ENCODE data around the gene PDZD2. TPM values are rescaled to one million over a fixed set of nuclear protein-coding genes. Genes with fewer than 3 reads are reported as not detected.

PDZD2 gene
- total RNA-seq, 2 experiments from 2014 or later, result not detected

GRCh38 chr5:31939151-31939550, 300.2 kb downstream of the PDZD2 start:
- H3K4me1 Mint-ChIP-seq (ENCODE audit: low read depth), result no peaks in the 10 kb centered on the region
- ATAC-seq (no peak), DNase-seq (no peak)
- H3K36me3 Mint-ChIP-seq (ENCODE audit: low read depth), result no peaks in the 10 kb centered on the region
- ChIA-PET POLR2A (no interaction called here), CTCF (no interaction called here)
- no peak overlapping the region for H3K27ac Mint-ChIP-seq
- H3K27me3 Mint-ChIP-seq (ENCODE audit: low read depth), result no peaks in the 10 kb centered on the region
- H3K4me3 Mint-ChIP-seq, result no peak overlapping the region
- no peaks in the 10 kb centered on the region for H3K9me3 Mint-ChIP-seq (ENCODE audit: insufficient read depth)

GRCh38 chr5:31941151-31941755, 302.3 kb downstream of the PDZD2 start:
- no peak for DNase-seq
- no peaks in the 10 kb centered on the region for H3K9me3 Mint-ChIP-seq (ENCODE audit: insufficient read depth)
- no peaks in the 10 kb centered on the region for H3K4me1 Mint-ChIP-seq (ENCODE audit: low read depth)
- ChIA-PET POLR2A (no interaction called here), CTCF (no interaction called here)
- no peak overlapping the region for H3K4me3 Mint-ChIP-seq
- H3K27ac Mint-ChIP-seq, result no peak overlapping the region
- no peak for ATAC-seq
- H3K36me3 Mint-ChIP-seq (ENCODE audit: low read depth), result no peaks in the 10 kb centered on the region
- no peaks in the 10 kb centered on the region for H3K27me3 Mint-ChIP-seq (ENCODE audit: low read depth)

GRCh38 chr5:31942546-31942945, 303.6 kb downstream of the PDZD2 start:
- Mint-ChIP-seq H3K4me3 (no peak overlapping the region), H3K36me3 (ENCODE audit: low read depth) (no peaks in the 10 kb centered on the region), H3K27ac (no peak overlapping the region), H3K4me1 (ENCODE audit: low read depth) (no peaks in the 10 kb centered on the region), H3K27me3 (ENCODE audit: low read depth) (no peaks in the 10 kb centered on the region), H3K9me3 (ENCODE audit: insufficient read depth) (no peaks in the 10 kb centered on the region)
- no peak for ATAC-seq
- DNase-seq, result no peak
- POLR2A ChIA-PET, result no interaction called here
- CTCF ChIA-PET, result no interaction called here

GRCh38 chr5:31944684-31945445, 305.9 kb downstream of the PDZD2 start:
- no peak for DNase-seq
- H3K4me1 Mint-ChIP-seq (ENCODE audit: low read depth), result no peaks in the 10 kb centered on the region
- H3K27ac Mint-ChIP-seq, result no peak overlapping the region
- no peak overlapping the region for H3K4me3 Mint-ChIP-seq
- ChIA-PET CTCF (no interaction called here), POLR2A (no interaction called here)
- no peak for ATAC-seq
- H3K9me3 Mint-ChIP-seq (ENCODE audit: insufficient read depth), result no peaks in the 10 kb centered on the region
- no peaks in the 10 kb centered on the region for H3K36me3 Mint-ChIP-seq (ENCODE audit: low read depth)
- no peaks in the 10 kb centered on the region for H3K27me3 Mint-ChIP-seq (ENCODE audit: low read depth)

GRCh38 chr5:31948006-31948405, 309.1 kb downstream of the PDZD2 start:
- H3K27me3 Mint-ChIP-seq (ENCODE audit: low read depth), result no peaks in the 10 kb centered on the region
- ATAC-seq (no peak), DNase-seq (no peak)
- POLR2A ChIA-PET, result no interaction called here
- CTCF ChIA-PET, result no interaction called here
- no peak overlapping the region for H3K4me3 Mint-ChIP-seq
- H3K36me3 Mint-ChIP-seq (ENCODE audit: low read depth), result no peaks in the 10 kb centered on the region
- H3K27ac Mint-ChIP-seq, result no peak overlapping the region
- H3K4me1 Mint-ChIP-seq (ENCODE audit: low read depth), result no peaks in the 10 kb centered on the region
- H3K9me3 Mint-ChIP-seq (ENCODE audit: insufficient read depth), result no peaks in the 10 kb centered on the region

GRCh38 chr5:31952067-31952466, 313.1 kb downstream of the PDZD2 start:
- Mint-ChIP-seq H3K27me3 (ENCODE audit: low read depth) (no peaks in the 10 kb centered on the region), H3K9me3 (ENCODE audit: insufficient read depth) (peaks cover 5% of the 10 kb centered on the region), H3K4me3 (no peak overlapping the region), H3K27ac (no peak overlapping the region), H3K4me1 (ENCODE audit: low read depth) (no peaks in the 10 kb centered on the region), H3K36me3 (ENCODE audit: low read depth) (no peaks in the 10 kb centered on the region)
- ChIA-PET CTCF (no interaction called here), POLR2A (no interaction called here)
- DNase-seq (no peak), ATAC-seq (no peak)

GRCh38 chr5:31954091-31954490, 315.2 kb downstream of the PDZD2 start:
- no peaks in the 10 kb centered on the region for H3K4me1 Mint-ChIP-seq (ENCODE audit: low read depth)
- H3K36me3 Mint-ChIP-seq (ENCODE audit: low read depth), result no peaks in the 10 kb centered on the region
- ChIA-PET POLR2A (no interaction called here), CTCF (no interaction called here)
- DNase-seq, result no peak
- no peaks in the 10 kb centered on the region for H3K27me3 Mint-ChIP-seq (ENCODE audit: low read depth)
- H3K4me3 Mint-ChIP-seq, result no peak overlapping the region
- peaks cover 5% of the 10 kb centered on the region for H3K9me3 Mint-ChIP-seq (ENCODE audit: insufficient read depth)
- no peak for ATAC-seq
- H3K27ac Mint-ChIP-seq, result no peak overlapping the region

- no peak overlapping the region for H3K27ac Mint-ChIP-seq
- ATAC-seq, result no peak
- H3K4me1 Mint-ChIP-seq (ENCODE audit: low read depth), result no peaks in the 10 kb centered on the region
- H3K36me3 Mint-ChIP-seq (ENCODE audit: low read depth), result no peaks in the 10 kb centered on the region
- POLR2A ChIA-PET, result no interaction called here
- H3K27me3 Mint-ChIP-seq (ENCODE audit: low read depth), result no peaks in the 10 kb centered on the region
- H3K9me3 Mint-ChIP-seq (ENCODE audit: insufficient read depth), result peaks cover 5% of the 10 kb centered on the region
- DNase-seq, result no peak
- CTCF ChIA-PET, result no interaction called here
- no peak overlapping the region for H3K4me3 Mint-ChIP-seq
These were observed 318.2 kb downstream of the PDZD2 start for GRCh38 chr5:31957151-31957550.

GRCh38 chr5:31962351-31962751, 323.4 kb downstream of the PDZD2 start:
- CTCF ChIA-PET, result no interaction called here
- POLR2A ChIA-PET, result no interaction called here
- Mint-ChIP-seq H3K4me3 (no peak overlapping the region), H3K27me3 (ENCODE audit: low read depth) (no peaks in the 10 kb centered on the region), H3K4me1 (ENCODE audit: low read depth) (no peaks in the 10 kb centered on the region), H3K36me3 (ENCODE audit: low read depth) (no peaks in the 10 kb centered on the region), H3K27ac (no peak overlapping the region), H3K9me3 (ENCODE audit: insufficient read depth) (no peaks in the 10 kb centered on the region)
- no peak for DNase-seq
- no peak for ATAC-seq

GRCh38 chr5:31962871-31963307, 324.0 kb downstream of the PDZD2 start:
- no peaks in the 10 kb centered on the region for H3K27me3 Mint-ChIP-seq (ENCODE audit: low read depth)
- H3K4me1 Mint-ChIP-seq (ENCODE audit: low read depth), result no peaks in the 10 kb centered on the region
- ChIA-PET CTCF (no interaction called here), POLR2A (no interaction called here)
- H3K27ac Mint-ChIP-seq, result no peak overlapping the region
- no peaks in the 10 kb centered on the region for H3K9me3 Mint-ChIP-seq (ENCODE audit: insufficient read depth)
- no peak for ATAC-seq
- H3K36me3 Mint-ChIP-seq (ENCODE audit: low read depth), result no peaks in the 10 kb centered on the region
- DNase-seq, result no peak
- H3K4me3 Mint-ChIP-seq, result no peak overlapping the region

- Mint-ChIP-seq H3K9me3 (ENCODE audit: insufficient read depth) (no peaks in the 10 kb centered on the region), H3K4me1 (ENCODE audit: low read depth) (no peaks in the 10 kb centered on the region), H3K4me3 (no peak overlapping the region), H3K36me3 (ENCODE audit: low read depth) (no peaks in the 10 kb centered on the region), H3K27ac (no peak overlapping the region), H3K27me3 (ENCODE audit: low read depth) (no peaks in the 10 kb centered on the region)
- POLR2A ChIA-PET, result no interaction called here
- no peak for DNase-seq
- ATAC-seq, result no peak
- CTCF ChIA-PET, result no interaction called here
These were observed 324.6 kb downstream of the PDZD2 start for GRCh38 chr5:31963358-31964006.

- no peaks in the 10 kb centered on the region for H3K27me3 Mint-ChIP-seq (ENCODE audit: low read depth)
- no peak for DNase-seq
- ChIA-PET POLR2A (no interaction called here), CTCF (no interaction called here)
- no peak for ATAC-seq
- H3K9me3 Mint-ChIP-seq (ENCODE audit: insufficient read depth), result no peaks in the 10 kb centered on the region
- H3K4me1 Mint-ChIP-seq (ENCODE audit: low read depth), result no peaks in the 10 kb centered on the region
- no peak overlapping the region for H3K4me3 Mint-ChIP-seq
- no peaks in the 10 kb centered on the region for H3K36me3 Mint-ChIP-seq (ENCODE audit: low read depth)
- no peak overlapping the region for H3K27ac Mint-ChIP-seq
These were observed 325.1 kb downstream of the PDZD2 start for GRCh38 chr5:31964007-31964360.

Data from activated CD8-positive, alpha-beta T cell treated with anti-CD3 and anti-CD28 coated beads, Interleukin-2, amount 10 ng/mL, durations not matched to agents 7 days and 5 days (primary cell).